IMR-90 (cell line): ENCODE results near the gene SLC38A1. TPM values are rescaled to one million over a fixed set of nuclear protein-coding genes. Genes with fewer than 3 reads are reported as not detected.
A peak's percentile ranks its signal among the peaks of the same experiment; 100 is the strongest.

Source experiments
- ATAC-seq: fragments of 200-7000 bp; cut with Tn5 transposase; 2 replicates; pipeline ENCODE4 v1.9.1; 2020; ENCODE audit warnings: low read depth, mild to moderate bottlenecking, moderate library complexity
- BruUV-seq: library from RNA; stranded (reverse); fragments of 400-500 nt; replicated peaks from 2 replicates; lab custom pipeline; 2021; lab: Mats Ljungman, UMichigan
- CTCF ChIA-PET: fragments of 300-600 bp; formaldehyde crosslinking; extraction: SDS; loops from one replicate; lab custom pipeline; 2021; ENCODE audit warnings: antibody characterized with exemption; lab: Yijun Ruan, JAX
- POLR2A ChIA-PET: fragments of 300-600 bp; sonication (Branson Sonifier 250); formaldehyde crosslinking; loops from one replicate; lab custom pipeline; 2022; ENCODE audit warnings: antibody characterized with exemption; ENCODE audit not compliant: unreplicated experiment; lab: Charles Lee
- DNase-seq: peaks from one replicate; pipeline ENCODE4 v3.0.0; 2013
- H2AFZ ChIP-seq: replicated peaks from 2 replicates; pipeline ENCODE3; 2013; ENCODE audit warnings: low read length, mild to moderate bottlenecking; ENCODE audit not compliant: poor library complexity
- H2AK5ac ChIP-seq: 2 replicates; pipeline ENCODE4 v1.6.1; 2013; ENCODE audit warnings: low read depth, low read length, inconsistent platforms
- H2AK9ac ChIP-seq: replicated peaks from 2 replicates; pipeline ENCODE3; 2013; ENCODE audit warnings: mild to moderate bottlenecking, low read depth, low read length, moderate library complexity; ENCODE audit not compliant: poor library complexity
- H2BK120ac ChIP-seq: 2 replicates; pipeline ENCODE4 v1.6.1; 2013; ENCODE audit warnings: low read depth, low read length, inconsistent platforms
- H2BK15ac ChIP-seq: 3 replicates; pipeline ENCODE4 v1.6.1; 2013; ENCODE audit warnings: low read depth, low read length, inconsistent platforms
- H2BK20ac ChIP-seq: 2 replicates; pipeline ENCODE4 v1.6.1; 2013; ENCODE audit warnings: low read depth, mild to moderate bottlenecking, inconsistent platforms, low read length, moderate library complexity
- H2BK5ac ChIP-seq: 2 replicates; pipeline ENCODE4 v1.6.1; 2013; ENCODE audit warnings: mild to moderate bottlenecking, low read depth, low read length, inconsistent platforms; ENCODE audit not compliant: poor library complexity, severe bottlenecking
- H3K14ac ChIP-seq: replicated peaks from 2 replicates; pipeline ENCODE4 v1.6.1; 2013; ENCODE audit warnings: low read depth, low read length, inconsistent platforms
- H3K18ac ChIP-seq: 2 replicates; pipeline ENCODE4 v1.6.1; 2013; ENCODE audit warnings: low read depth, low read length, control low read depth
- H3K23ac ChIP-seq: 2 replicates; pipeline ENCODE4 v1.6.1; 2013; ENCODE audit warnings: low read depth, low read length, inconsistent platforms
- H3K27ac ChIP-seq: 2 replicates; pipeline ENCODE4 v1.5.1; 2013; ENCODE audit warnings: mild to moderate bottlenecking, control low read depth, low read length; ENCODE audit not compliant: insufficient read depth
- H3K27me3 ChIP-seq: 2 replicates; pipeline ENCODE4 v1.6.1; 2013; ENCODE audit warnings: low read length; ENCODE audit not compliant: control insufficient read depth, insufficient read depth
- H3K36me3 ChIP-seq: 2 replicates; pipeline ENCODE4 v1.6.1; 2013; ENCODE audit warnings: low read length, mixed read lengths; ENCODE audit not compliant: control insufficient read depth, insufficient read depth
- H3K4ac ChIP-seq: 2 replicates; pipeline ENCODE4 v1.6.1; 2013; ENCODE audit warnings: low read depth, low read length, inconsistent platforms
- H3K4me1 ChIP-seq: 2 replicates; pipeline ENCODE4 v1.6.1; 2013; ENCODE audit warnings: low read length, mixed read lengths; ENCODE audit not compliant: control insufficient read depth, insufficient read depth
- H3K4me2 ChIP-seq: 2 replicates; pipeline ENCODE4 v1.6.1; 2013; ENCODE audit warnings: low read depth, mild to moderate bottlenecking, control low read depth, low read length, moderate library complexity
- H3K4me3 ChIP-seq: 2 replicates; pipeline ENCODE4 v1.5.1; 2013; ENCODE audit warnings: low read depth, mild to moderate bottlenecking, control low read depth, low read length, moderate library complexity; ENCODE audit not compliant: insufficient read depth
- H3K56ac ChIP-seq: 2 replicates; pipeline ENCODE4 v1.6.1; 2013; ENCODE audit warnings: low read length, inconsistent platforms; ENCODE audit not compliant: insufficient read depth; ENCODE audit errors: extremely low read depth
- H3K79me1 ChIP-seq, 2 experiments: 2 replicates each; pipeline ENCODE4 v1.6.1; 2013; ENCODE audit warnings: low read length in 2 of 2, inconsistent platforms in 1 of 2, low read depth in 1 of 2
- H3K9ac ChIP-seq: 2 replicates; pipeline ENCODE4 v1.6.1; 2013; ENCODE audit warnings: low read depth, low read length, control low read depth
- H3K9me1 ChIP-seq: 2 replicates; pipeline ENCODE4 v1.6.1; 2013; ENCODE audit warnings: low read length, inconsistent platforms; ENCODE audit not compliant: insufficient read depth
- H3K9me3 ChIP-seq: 2 replicates; pipeline ENCODE4 v1.6.1; 2013; ENCODE audit warnings: low read length; ENCODE audit not compliant: control insufficient read depth, insufficient read depth
- H4K20me1 ChIP-seq: 2 replicates; pipeline ENCODE4 v1.6.1; 2013; ENCODE audit warnings: low read length, inconsistent platforms; ENCODE audit not compliant: insufficient read depth
- H4K5ac ChIP-seq: 2 replicates; pipeline ENCODE4 v1.6.1; 2013; ENCODE audit warnings: mild to moderate bottlenecking, low read depth, low read length, control low read depth
- H4K8ac ChIP-seq, 2 experiments: 2 replicates each; pipeline ENCODE4 v1.6.1; 2013; ENCODE audit warnings: low read depth in 2 of 2, low read length in 2 of 2, control low read depth in 1 of 2, inconsistent platforms in 1 of 2
- H4K91ac ChIP-seq: 2 replicates; pipeline ENCODE4 v1.6.1; 2013; ENCODE audit warnings: low read depth, low read length, inconsistent platforms; ENCODE audit not compliant: insufficient read depth
- CEBPB ChIP-seq: IDR thresholded peaks from 2 replicates; pipeline ENCODE4 v1.6.1; 2012; ENCODE audit warnings: low read depth, low read length, improper control_type of control experiment
- MAZ ChIP-seq: IDR thresholded peaks from 2 replicates; pipeline ENCODE4 v1.6.1; 2012; ENCODE audit warnings: low read depth, mild to moderate bottlenecking, low read length, improper control_type of control experiment, moderate library complexity, borderline replicate concordance
- NFE2L2 ChIP-seq: fragments of 150-350 bp; IDR thresholded peaks from 2 replicates; pipeline ENCODE4 v1.6.1; 2016; ENCODE audit warnings: low read depth, mild to moderate bottlenecking, low read length
- RCOR1 ChIP-seq: IDR thresholded peaks from 2 replicates; pipeline ENCODE4 v1.6.1; 2012; ENCODE audit warnings: mild to moderate bottlenecking, low read length, improper control_type of control experiment; ENCODE audit not compliant: insufficient replicate concordance
- SMC3 ChIP-seq: fragments of 150-350 bp; IDR thresholded peaks from 2 replicates; pipeline ENCODE4 v1.6.1; 2016; ENCODE audit warnings: low read depth, mild to moderate bottlenecking, antibody characterized with exemption, low read length, moderate library complexity
- WGBS, 2 experiments: methylation state at CpG; one replicate each; pipeline versions ENCODE4 v1.1.5 to v1.1.7; 2013; ENCODE audit warnings: missing lambda C conversion rate in 2 of 2; ENCODE audit not compliant: insufficient read length in 1 of 2; ENCODE audit errors: extremely low coverage in 2 of 2; 5-methylcytosine and 5-hydroxymethylcytosine counted together
- dilution Hi-C: fragments of 300-500 bp; cut with HindIII; formaldehyde crosslinking; loops from one replicate; pipeline ENCODE4 v1.14.3; 2018; ENCODE audit warnings: low sequenced_read_pairs; ENCODE audit not compliant: unreplicated experiment
- in situ Hi-C: fragments of 300-500 bp; cut with MboI; formaldehyde crosslinking; loops from 3 replicates; pipeline ENCODE4 v1.14.3; 2019; ENCODE audit warnings: low sequenced_read_pairs, inconsistent platforms, mixed read lengths
- intact Hi-C: fragments of 100-400 bp; cut with micrococcal nuclease; formaldehyde crosslinking; loops from 2 replicates; pipeline ENCODE4 v1.10.0; 2022
- polyA plus RNA-seq, 3 experiments: library from polyadenylated mRNA; depleted of rRNA; stranded (reverse); fragments of >200 nt; gene quantifications; 2 replicates each; pipeline ENCODE4 v1.2.3, GENCODE V29; 2012; ENCODE audit warnings: low replicate concordance in 1 of 3
- total RNA-seq: library from RNA; depleted of rRNA; stranded (reverse); fragments of >200 nt; gene quantifications from 2 replicates; pipeline ENCODE4 v1.2.3, GENCODE V29; 2012
- TF ChIP-seq, protein P1 (sequence below): fragments of 150-350 bp; IDR thresholded peaks from 2 replicates; pipeline ENCODE4 v1.6.1; 2017; ENCODE audit warnings: mild to moderate bottlenecking, antibody characterized with exemption, low read length, low read depth
- TF ChIP-seq, protein P2 (sequence below): fragments of 150-350 bp; IDR thresholded peaks from 2 replicates; pipeline ENCODE4 v1.6.1; 2016; ENCODE audit warnings: low read depth, mild to moderate bottlenecking, low read length, moderate library complexity, borderline replicate concordance

The SLC38A1 gene
- total and polyA plus RNA-seq, 2 of the 4 experiments (the other 2 are of a cell fraction) = 22.8 to 61.5 TPM

DNA sequence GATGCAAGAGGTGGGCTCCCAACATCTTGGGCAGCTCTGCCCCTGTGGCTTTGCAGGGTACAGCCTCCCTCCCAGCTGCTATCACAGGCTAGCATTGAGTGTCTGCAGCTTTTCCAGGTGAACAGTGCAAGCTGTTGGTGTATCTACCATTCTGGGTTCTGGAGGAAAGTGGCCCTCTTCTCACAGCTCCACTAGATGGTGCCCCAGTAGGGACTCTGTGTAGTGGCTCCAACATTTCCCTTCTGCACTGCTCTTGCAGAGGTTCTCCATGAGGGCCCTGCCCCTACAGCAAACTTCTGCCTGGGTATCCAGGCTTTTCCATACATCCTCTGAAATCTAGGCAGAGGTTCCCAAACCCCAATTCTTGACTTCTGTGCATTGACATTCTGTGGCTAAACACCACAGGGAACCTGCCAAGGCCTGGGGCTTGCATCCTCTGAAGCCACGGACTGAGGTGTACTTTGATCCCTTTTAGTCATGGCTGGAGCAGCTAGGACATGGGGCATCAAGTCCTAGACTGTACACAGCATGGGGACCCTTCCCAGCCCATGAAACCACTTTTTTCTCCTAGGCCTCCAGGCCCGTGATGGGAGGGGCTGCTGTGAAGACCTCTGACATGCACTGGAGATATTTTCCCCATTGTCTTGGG is 24.0 kb upstream of the SLC38A1 start:
- ATAC-seq (no peak), DNase-seq (no peak)
- Histone ChIP-seq H4K8ac (no peak overlapping the region), H3K18ac (no peak overlapping the region), H3K56ac (no peak overlapping the region), H3K23ac (no peak overlapping the region), H3K36me3 (no peaks in the 10 kb centered on the region), H3K4me3 (no peak overlapping the region), H3K27ac (no peak overlapping the region), H2AK9ac (no peak overlapping the region), H4K5ac (no peak overlapping the region), H4K91ac (no peak overlapping the region), H2BK5ac (no peak overlapping the region), H2BK15ac (no peak overlapping the region), H2AFZ (no peak overlapping the region), H2AK5ac (no peak overlapping the region), H3K9me1 (no peaks in the 10 kb centered on the region), H3K4ac (no peak overlapping the region), H3K9me3 (no peaks in the 10 kb centered on the region), H3K9ac (no peak overlapping the region), H2BK20ac (no peak overlapping the region), H2BK120ac (no peak overlapping the region), H3K4me1 (no peaks in the 10 kb centered on the region), H4K20me1 (no peaks in the 10 kb centered on the region), H3K4me2 (no peak overlapping the region), H3K27me3 (no peaks in the 10 kb centered on the region), H3K79me1 (no peaks in the 10 kb centered on the region), H3K14ac (no peak overlapping the region)
- TF ChIP-seq SMC3 (0 out of 2 replicates have a peak, but pooled peaks have one; percentile 8), CEBPB (no peak), RCOR1 (no peak), NFE2L2 (no peak), MAZ (no peak)
- TF ChIP-seq, protein P1, sequence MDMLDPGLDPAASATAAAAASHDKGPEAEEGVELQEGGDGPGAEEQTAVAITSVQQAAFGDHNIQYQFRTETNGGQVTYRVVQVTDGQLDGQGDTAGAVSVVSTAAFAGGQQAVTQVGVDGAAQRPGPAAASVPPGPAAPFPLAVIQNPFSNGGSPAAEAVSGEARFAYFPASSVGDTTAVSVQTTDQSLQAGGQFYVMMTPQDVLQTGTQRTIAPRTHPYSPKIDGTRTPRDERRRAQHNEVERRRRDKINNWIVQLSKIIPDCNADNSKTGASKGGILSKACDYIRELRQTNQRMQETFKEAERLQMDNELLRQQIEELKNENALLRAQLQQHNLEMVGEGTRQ = no peak
- TF ChIP-seq, protein P2, sequence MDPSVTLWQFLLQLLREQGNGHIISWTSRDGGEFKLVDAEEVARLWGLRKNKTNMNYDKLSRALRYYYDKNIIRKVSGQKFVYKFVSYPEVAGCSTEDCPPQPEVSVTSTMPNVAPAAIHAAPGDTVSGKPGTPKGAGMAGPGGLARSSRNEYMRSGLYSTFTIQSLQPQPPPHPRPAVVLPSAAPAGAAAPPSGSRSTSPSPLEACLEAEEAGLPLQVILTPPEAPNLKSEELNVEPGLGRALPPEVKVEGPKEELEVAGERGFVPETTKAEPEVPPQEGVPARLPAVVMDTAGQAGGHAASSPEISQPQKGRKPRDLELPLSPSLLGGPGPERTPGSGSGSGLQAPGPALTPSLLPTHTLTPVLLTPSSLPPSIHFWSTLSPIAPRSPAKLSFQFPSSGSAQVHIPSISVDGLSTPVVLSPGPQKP = no peak
- intact Hi-C loops = no loop called here
- no CpG with 5 or more reads among the region's 2 CpGs for WGBS, 2 experiments
- in situ Hi-C loops = no loop called here
- dilution Hi-C loops = no loop called here
- ChIA-PET CTCF (interaction anchor here (0.6 kb wide), 1 partner anchor 108 kb away, joined by 3 read pairs; no protein-coding TSS in a partner anchor), POLR2A (interaction anchor here (0.5 kb wide), 1 partner anchor 28 kb away, joined by 5 read pairs; no protein-coding TSS in a partner anchor)
- BruUV-seq = no TSS peak
